K562 (cell line): Measurements from ENCODE around the gene EYA3. TPM values are rescaled to one million over a fixed set of nuclear protein-coding genes. Genes with fewer than 3 reads are reported as not detected.

ENCODE experiments used
- CHD7 ChIP-seq: fragments of 200-600 bp; sonication (generic); IDR thresholded peaks from one replicate; pipeline ENCODE4 v1.6.1; 2012; ENCODE audit warnings: mild to moderate bottlenecking, low read depth, low read length, inconsistent platforms
- HNRNPL ChIP-seq: fragments of 200-400 bp; formaldehyde crosslinking; IDR thresholded peaks from 2 replicates; pipeline ENCODE4 v1.6.1; 2017; ENCODE audit warnings: low read depth, mild to moderate bottlenecking, low read length
- MBD2 ChIP-seq: sonication (generic); IDR thresholded peaks from 2 replicates; pipeline ENCODE4 v1.6.1; 2016; ENCODE audit warnings: low read depth, borderline replicate concordance
- MYC ChIP-seq, 2 experiments: fragments of 250-450 bp in 1 of 2; sonication (Bioruptor Pico) in 1 of 2; IDR thresholded peaks; 2 replicates each; pipeline versions ENCODE4 v1.5.1 to v1.6.1; 2012 to 2021; ENCODE audit warnings: low read depth in 2 of 2, borderline replicate concordance in 1 of 2, improper control_type of control experiment in 1 of 2, low read length in 1 of 2, mild to moderate bottlenecking in 1 of 2, moderate library complexity in 1 of 2
- MYNN ChIP-seq, 2 experiments: sonication (generic); formaldehyde crosslinking in 1 of 2; IDR thresholded peaks; 2 replicates each; pipeline versions ENCODE4 v1.5.0 to v1.6.1; 2016 to 2020; ENCODE audit warnings: antibody characterized with exemption in 1 of 2, missing genetic modification reagents in 1 of 2
- RCOR1 ChIP-seq, 2 experiments: IDR thresholded peaks; 2 replicates each; pipeline ENCODE4 v1.6.1; 2012; ENCODE audit warnings: low read depth in 2 of 2, low read length in 2 of 2, borderline replicate concordance in 1 of 2, improper control_type of control experiment in 1 of 2
- SMAD4 ChIP-seq: fragments of 250-450 bp; sonication (Bioruptor Pico); conservative IDR thresholded peaks from 2 replicates; pipeline ENCODE4 v1.8.0; 2021; ENCODE audit warnings: inconsistent platforms, mild to moderate bottlenecking, moderate library complexity
- TRIM24 ChIP-seq, 2 experiments: fragments of 450-650 bp; IDR thresholded peaks; 2 replicates each; pipeline ENCODE4 v1.6.1; 2016
- ZKSCAN8 ChIP-seq: fragments of 200-800 bp; sonication (Bioruptor generic); IDR thresholded peaks from 2 replicates; pipeline ENCODE4 v1.6.1; 2016; ENCODE audit warnings: missing genetic modification characterization, missing compliant biosample characterization
- ZNF212 ChIP-seq: fragments of 450-650 bp; formaldehyde crosslinking; IDR thresholded peaks from 2 replicates; pipeline ENCODE4 v1.4.0; 2020; ENCODE audit warnings: mild to moderate bottlenecking
- ZNF280A ChIP-seq: fragments of 450-650 bp; IDR thresholded peaks from 2 replicates; pipeline ENCODE4 v1.6.1; 2018; ENCODE audit warnings: mild to moderate bottlenecking, low read depth; ENCODE audit not compliant: partially characterized antibody
- ZNF41 ChIP-seq: fragments of 250-450 bp; sonication (Bioruptor Pico); conservative IDR thresholded peaks from 2 replicates; pipeline ENCODE4 v1.4.0; 2020; ENCODE audit warnings: mild to moderate bottlenecking
- ZNF57 ChIP-seq: fragments of 450-650 bp; formaldehyde crosslinking; IDR thresholded peaks from 2 replicates; pipeline ENCODE4 v1.4.0; 2020; ENCODE audit warnings: mild to moderate bottlenecking, moderate library complexity
- polyA plus RNA-seq, 8 experiments: library from polyadenylated mRNA; depleted of rRNA in 4 of 8; stranded (reverse) in 5 of 8; unstranded in 3 of 8; fragments of >200 nt; fragmentation: Nextera tagmentation in 2 of 8; fragmentation: Illumina TruSeq in 1 of 8; extraction: Ambion mirVana in 2 of 8; extraction: Trizol in 1 of 8; gene quantifications; 2 replicates each; pipeline versions ENCODE4 v1.2.1 to v1.2.3, GENCODE V29; 2011 to 2014; ENCODE audit warnings: inconsistent platforms in 1 of 8, missing spikeins in 1 of 8
- total RNA-seq, 7 experiments: library from RNA; depleted of rRNA in 6 of 7; stranded (reverse); fragments of >200 nt in 6 of 7; fragmentation: Illumina TruSeq in 2 of 7; extraction: Trizol in 2 of 7; gene quantifications; 2 replicates each; pipeline versions ENCODE4 v1.2.1 to v1.2.3, GENCODE V29; 2011 to 2021; ENCODE audit warnings: low replicate concordance in 1 of 7

Gene EYA3
- total and polyA plus RNA-seq, 9 of the 15 experiments (the other 6 are each of a cell fraction or from before 2014, with no cell fraction given) = 21.7 to 64.0 (median 43.6) TPM

GRCh38 chr1:28136922-28137613 is 48.7 kb upstream of the EYA3 start (continued):
- TF ChIP-seq CHD7 (no peak), ZNF57 (CRISPR knock-in tag) (no peak), TRIM24 (IDR thresholded peaks at IDR 0.05) (no peak), HNRNPL (no peak), ZNF41 (CRISPR knock-in tag) (no peak), MYC (IDR thresholded peaks at IDR 0.05; ENCODE audit: low read depth, low read length) (no peak), MYC (CRISPR knock-in tag; IDR thresholded peaks at IDR 0.05; ENCODE audit: borderline replicate concordance, low read depth) (no peak), ZNF280A (no peak), SMAD4 (CRISPR knock-in tag) (no peak), RCOR1 (IDR thresholded peaks at IDR 0.05; ENCODE audit: borderline replicate concordance in 1 of 2, low read depth in 2 of 2, low read length in 2 of 2) (peak in 1 of 2 experiments; percentile 36; a peak in 1 of 4 replicates), ZNF212 (CRISPR knock-in tag) (no peak), MBD2 (no peak), MYNN (IDR thresholded peaks at IDR 0.05) (no peak), MYNN (CRISPR knock-in tag; IDR thresholded peaks at IDR 0.05) (no peak), ZKSCAN8 (CRISPR knock-in tag) (no peak)
